GM21526 (cell line): ENCODE data around the gene DNTT.

Experiments
- ATAC-seq: cut with Tn5 transposase; IDR thresholded peaks from one replicate; pipeline ENCODE4 v1.9.1; 2021; ENCODE audit warnings: moderate library complexity; ENCODE audit not compliant: unreplicated experiment, low FRiP score

DNTT gene

DNA sequence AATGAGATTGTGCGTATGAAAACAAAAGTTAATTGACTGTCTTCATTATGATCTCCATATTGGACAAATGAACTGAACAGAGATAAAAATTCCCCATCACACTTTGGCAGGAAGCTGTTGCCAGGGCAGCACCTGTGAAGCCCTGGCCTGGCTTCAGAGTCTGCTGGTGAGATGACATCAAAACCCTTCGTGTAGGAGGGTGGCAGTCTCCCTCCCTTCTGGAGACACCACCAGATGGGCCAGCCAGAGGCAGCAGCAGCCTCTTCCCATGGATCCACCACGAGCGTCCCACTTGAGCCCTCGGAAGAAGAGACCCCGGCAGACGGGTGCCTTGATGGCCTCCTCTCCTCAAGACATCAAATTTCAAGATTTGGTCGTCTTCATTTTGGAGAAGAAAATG, at the start of gene DNTT:
DNTT (plus strand) TSS at position 205 of the 400 bp plus-strand sequence; CDS start at position 269, 64 bp downstream.
- no peak for ATAC-seq

DNA sequence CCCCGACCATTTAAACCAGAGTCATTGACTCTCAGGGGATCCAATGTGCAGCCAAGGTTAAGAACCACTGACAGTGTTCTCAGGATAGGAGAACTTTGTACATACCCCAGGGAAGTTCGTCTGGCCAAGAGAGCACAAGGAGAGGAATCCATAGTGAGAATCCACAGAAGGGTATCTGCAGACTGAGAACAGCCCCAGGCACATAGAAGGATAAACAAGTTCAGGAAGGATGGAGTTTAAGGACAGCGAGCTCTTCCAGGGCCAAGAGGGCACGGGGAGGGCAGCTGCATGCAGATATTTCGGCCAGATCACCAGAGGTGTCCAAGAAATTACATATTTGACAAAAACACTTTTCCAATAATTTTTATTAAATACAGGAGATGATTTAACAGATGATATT, 49.3 kb upstream of the DNTT start:
- no peak for ATAC-seq

DNA sequence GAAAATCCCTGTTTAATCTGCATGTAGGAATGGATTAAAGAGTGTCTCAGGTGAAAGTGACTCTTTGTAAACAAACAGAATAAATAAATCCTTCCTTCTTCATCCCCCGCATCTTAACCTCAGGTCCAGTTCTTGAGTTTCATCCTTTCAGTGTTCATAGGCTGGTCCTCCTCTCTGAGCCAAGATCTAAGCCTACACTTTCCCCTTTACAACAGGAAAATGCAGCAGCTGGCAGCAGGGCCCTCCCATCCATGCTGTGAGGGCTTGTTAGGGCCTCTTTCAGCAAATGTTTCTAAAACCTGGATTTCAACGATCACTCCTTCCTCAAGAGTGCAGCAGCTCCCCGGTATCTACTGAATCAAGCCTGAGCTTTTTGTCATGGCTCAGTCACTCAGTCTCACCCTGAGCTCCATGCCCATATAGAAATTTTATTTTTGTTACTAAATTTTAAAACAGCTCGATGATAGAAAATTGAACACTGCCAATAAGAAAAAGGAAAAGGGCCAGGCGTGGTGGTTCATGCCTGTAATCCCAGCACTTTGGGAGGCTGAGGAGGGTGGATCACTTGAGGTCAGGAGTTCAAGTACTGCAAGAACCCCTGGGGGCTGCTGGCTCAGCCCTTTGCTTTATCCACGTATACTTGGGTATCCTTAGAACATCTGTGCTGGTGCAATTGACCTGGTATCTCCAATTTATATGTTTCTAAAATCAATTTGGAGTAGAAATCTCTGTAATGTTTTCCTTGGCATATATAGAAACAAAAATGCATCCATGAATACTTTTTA, 48.5 kb upstream of the DNTT start:
- ATAC-seq, result no peak

DNA sequence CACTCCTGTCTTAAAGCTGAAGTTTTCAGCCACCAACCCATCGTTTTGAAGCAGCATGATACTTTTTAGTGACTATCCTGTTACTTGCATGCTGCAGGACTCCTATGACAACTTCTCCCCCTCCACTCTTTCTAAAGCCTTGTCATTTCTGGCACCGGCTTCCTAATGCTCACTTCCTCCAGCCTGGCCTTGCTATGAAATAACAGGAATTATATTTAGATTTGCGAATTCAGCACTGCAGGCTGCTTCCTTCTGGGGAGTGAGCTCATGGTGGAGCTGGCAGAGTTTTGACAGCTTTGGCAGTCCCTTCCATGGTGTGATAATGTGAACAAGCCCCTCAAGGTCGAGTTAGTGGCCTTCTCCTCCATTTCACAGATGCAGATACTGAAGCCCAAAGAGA, 46.3 kb upstream of the DNTT start:
- no peak for ATAC-seq

DNA sequence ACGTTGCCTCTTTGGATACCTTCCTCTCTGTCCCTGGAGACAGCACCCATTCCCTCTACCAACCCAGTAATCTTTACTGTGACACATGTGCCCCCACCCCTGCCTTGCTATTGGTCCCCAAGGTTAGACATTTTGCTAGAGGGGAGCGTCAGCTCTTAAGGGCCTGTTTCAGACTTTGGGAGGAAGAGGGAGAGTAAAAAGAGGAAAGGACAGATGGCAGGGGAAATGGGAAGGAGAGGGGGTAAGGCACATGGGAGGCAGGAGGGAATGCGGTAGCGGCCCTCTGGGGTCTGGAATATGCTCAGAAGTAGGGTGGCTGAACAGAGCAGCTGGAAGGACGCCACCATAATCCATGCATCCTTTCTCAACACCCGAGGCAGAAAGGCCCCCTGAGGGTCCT, 45.1 kb upstream of the DNTT start:
- ATAC-seq, result no peak

DNA sequence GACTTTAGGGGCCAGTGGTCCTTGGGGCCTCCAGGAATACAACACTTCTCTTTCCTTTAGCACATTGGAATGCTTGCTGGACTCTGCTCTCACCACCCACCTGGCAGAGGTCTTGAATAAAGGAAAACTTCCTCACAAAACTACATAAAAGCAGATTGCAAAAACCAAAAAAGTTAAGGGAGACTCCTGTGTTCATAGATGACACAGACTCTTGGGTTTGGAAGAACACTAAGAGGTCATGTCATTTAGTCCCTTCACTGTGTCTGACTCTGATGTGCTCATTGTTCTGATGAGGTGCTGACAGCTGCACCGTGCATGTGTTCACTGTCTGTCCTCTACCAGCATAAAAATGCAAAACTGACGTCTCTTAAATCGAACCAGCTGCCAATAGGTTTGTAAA, 44.2 kb upstream of the DNTT start:
- ATAC-seq, result no peak

DNA sequence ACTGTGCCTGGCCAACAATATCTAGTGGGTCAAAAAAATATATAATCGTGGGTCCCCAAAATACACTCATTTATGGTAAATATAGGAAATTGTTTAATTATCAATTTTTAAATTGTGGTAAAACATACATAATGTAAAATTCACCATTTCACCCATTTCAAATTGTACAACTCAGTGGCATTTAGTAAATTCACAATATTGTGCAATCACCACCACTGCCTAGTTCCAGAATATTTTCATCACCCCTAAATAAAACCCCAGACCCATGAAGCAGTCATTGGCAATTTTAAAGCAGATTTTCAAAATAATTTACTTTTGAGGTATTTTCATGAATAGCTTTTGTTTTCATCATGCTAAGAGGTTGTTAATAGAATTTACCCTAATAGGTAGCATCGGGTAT, 43.1 kb upstream of the DNTT start:
- ATAC-seq, result no peak

DNA sequence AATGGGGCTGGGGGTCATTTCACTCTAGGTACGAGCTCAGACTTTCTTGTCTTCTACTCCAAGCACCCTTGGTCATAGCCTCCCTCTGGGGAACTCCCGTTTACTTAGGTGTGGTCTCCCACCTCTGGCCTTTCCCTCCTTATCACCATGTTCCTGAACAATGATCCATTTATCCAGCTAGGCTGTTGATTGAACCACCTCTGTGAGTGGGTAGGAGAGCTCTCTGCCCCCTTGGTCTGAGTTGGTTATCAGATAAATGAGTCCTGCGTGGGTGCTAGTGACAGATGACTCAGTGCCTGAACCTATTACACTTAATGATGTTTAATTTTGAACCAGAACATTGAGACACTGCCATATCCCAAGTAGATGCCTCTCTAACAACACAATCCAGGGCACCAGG, 42.3 kb upstream of the DNTT start:
- no peak for ATAC-seq

DNA sequence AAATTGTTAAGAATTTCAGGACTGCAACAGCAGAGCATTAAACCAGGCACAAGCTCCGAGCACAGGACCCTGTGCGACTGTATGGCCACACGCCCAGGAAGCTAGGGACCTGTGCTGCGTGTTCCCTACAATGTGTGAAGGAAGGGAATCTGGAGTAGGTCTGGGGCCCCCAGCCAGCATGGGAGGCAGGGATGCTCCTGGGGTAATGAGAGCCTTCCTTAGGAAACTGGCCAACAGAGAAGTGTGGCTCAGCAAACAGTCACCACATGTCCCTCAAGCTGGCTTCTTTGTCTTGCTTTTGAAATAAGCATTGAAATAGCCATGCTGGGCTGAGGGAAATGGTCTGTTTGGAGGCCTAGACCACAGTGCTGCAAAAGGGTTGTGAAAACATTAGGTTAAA, 41.1 kb upstream of the DNTT start:
- no peak for ATAC-seq

DNA sequence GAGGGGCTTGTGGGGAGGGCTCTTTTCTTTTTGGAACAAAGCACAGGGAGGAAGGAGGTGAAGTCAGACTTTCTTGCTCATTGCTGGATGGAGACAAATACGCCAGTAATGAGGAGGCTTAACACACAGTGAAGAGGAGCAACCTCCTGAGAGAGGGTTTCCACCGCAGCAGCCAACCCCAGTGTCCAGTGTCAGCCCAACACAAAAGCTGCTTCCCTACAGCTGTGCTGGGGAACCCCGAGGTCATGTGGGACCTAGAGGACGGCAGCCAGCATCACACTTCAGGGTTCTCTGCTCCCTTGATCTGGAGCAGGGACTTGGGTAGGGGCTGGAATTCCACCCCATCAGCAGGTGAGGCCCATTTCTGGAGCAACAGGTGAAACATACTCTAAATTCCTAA, 40.6 kb upstream of the DNTT start:
- no peak for ATAC-seq

DNA sequence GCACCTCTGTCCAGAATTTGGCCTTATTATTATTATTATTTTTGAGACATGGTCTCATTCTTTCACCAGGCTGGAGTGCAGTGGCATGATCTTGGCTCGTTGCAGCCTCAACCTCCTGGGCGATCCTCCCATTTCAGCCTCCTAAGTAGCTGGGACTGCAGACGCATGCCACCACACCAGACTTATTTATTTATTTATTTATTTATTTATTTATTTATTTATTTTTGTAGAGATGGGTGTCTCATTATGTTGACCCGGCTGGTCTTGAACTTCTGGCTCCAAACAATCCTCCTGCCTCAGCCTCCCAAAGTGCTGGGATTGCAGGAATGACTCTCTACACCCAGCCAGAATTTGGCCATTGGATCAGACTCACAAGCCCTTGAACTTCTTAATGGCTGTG, 39.3 kb upstream of the DNTT start:
- no peak for ATAC-seq

DNA sequence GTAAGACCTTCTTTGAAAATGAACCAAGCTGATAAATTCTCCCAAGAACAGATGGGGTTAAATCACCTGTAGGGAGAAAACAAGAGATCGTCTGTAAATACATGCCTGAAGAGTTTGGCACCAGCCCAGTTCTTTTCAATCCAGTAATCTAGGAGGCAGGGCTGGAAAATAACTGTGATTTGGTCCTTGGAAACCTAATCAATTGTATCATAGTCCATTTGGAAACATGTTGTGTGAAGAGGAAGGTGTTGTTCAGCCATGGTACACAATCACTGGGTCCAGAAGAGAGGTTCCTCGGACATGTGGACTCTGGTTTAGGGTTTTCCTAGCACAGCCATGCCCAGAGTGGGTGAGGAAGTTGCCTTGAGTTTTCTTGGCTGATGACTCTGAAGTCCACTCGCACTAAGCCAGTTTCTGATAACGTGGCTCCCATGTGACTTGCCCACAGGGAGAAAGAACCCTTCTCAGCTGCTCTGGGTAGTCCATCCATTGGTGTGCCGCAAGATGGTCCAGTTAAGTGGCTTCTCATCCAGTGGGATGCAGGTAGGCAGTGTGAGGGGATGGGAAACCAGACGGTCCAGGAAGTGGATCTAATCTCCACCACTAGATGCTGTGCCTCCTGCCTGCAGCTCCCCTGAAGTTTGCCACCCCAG, 38.0 kb upstream of the DNTT start:
- no peak for ATAC-seq

DNA sequence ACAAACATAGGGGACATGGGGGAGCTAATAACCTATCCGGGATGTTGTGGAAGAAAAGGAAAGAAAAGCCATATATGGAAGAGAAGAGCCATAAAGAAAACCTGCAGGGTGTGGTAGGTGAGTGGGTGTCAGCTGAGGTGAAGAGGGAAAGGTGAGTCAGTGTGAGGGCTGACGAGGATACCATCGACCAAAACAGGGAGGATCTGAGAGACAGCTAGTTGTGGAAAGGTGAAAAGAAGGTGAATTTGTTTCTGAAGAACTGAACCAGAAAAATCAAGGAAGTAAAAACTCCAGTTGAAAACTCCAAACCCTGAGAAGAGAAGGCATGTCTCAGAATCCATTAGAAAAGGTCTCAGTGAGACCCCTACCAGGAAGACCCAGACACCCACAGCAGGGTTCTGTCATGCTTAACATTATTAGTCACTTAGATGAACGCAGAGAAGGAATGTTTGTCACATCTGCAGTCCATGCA, 37.0 kb upstream of the DNTT start:
- no peak for ATAC-seq

DNA sequence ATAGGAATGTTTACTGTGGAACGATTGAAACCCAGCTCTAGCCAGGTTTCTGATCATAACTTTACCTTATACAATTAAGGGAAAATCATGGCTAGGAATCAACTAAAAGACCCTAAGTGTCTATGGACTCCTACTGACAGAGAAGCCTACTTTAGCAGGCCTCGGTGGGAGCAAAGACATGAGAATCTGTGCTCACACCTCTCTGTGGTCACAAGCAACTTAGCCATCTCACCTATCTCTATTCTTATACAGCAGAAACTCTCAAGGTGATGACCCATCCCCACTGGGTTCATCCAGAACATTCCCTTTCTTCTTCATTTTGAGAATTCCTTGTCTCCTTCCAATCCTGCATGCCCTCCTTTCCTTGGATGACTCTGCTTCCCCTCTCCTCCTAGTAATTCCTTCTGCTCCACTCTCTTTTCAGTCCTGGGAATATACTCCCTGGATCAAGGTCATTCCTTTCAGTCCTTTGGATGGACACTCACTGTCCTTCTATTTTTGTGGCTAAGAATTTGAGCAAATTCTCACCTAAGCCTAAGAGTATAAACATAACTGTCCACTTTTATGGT, 35.8 kb upstream of the DNTT start:
- no peak for ATAC-seq

DNA sequence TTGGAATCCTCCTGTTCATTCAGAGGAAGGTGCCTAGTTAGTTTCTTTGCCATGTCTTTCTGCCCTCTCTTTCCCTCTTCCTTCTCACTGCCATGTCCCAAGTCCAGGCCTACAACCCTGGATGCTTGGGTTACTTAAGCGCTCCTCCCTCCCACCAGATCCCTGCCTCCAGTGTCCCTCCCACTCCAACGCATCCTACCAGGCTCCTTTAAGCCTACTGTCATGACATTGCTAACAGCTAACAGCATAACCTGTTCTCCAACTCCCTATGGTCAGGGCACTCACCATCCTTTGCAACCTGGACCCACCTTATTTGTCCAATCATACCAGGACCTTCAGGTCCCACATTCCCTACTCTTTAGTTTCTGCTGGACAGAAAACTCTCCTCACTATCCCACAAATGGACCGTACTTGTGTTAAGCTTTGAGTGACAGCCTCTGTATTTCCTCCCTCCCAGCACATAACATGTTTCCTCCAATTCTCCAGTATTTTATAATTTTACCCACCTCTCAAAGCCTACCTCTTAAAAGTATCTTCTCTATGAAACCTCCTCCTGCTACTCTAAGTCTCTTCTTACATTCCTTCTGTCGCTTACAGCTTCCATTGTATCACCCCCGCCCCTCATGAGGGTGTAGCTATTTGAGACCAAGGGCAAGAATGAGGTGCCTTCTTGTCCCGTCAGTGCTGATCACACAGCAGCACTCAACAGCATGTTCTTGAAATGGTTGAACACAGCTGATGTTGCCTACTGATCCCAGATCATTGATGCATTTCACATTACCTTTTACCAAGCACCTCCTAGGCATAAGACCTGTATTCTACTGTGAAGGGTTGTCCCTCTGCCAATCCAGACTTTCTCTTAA, 34.6 kb upstream of the DNTT start:
- ATAC-seq, result no peak

DNA sequence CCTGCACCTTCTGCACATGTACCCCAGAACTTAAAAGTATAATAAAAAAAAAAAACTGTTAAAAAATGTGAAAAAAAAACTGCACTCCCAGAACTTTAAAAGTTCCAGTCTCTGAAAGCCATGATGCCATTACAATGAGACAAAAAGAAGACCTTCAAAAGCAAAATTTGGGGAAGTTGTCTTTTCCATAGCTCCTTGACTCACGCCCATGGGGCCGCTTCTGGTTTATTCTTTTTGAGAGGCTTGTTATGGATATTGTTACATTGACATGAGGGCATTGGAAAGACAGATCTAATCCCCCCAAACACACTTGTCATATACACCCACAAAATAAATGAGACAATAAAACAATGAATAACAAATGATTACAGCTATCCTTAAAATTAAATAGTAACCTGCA, 33.7 kb upstream of the DNTT start:
- ATAC-seq, result no peak

DNA sequence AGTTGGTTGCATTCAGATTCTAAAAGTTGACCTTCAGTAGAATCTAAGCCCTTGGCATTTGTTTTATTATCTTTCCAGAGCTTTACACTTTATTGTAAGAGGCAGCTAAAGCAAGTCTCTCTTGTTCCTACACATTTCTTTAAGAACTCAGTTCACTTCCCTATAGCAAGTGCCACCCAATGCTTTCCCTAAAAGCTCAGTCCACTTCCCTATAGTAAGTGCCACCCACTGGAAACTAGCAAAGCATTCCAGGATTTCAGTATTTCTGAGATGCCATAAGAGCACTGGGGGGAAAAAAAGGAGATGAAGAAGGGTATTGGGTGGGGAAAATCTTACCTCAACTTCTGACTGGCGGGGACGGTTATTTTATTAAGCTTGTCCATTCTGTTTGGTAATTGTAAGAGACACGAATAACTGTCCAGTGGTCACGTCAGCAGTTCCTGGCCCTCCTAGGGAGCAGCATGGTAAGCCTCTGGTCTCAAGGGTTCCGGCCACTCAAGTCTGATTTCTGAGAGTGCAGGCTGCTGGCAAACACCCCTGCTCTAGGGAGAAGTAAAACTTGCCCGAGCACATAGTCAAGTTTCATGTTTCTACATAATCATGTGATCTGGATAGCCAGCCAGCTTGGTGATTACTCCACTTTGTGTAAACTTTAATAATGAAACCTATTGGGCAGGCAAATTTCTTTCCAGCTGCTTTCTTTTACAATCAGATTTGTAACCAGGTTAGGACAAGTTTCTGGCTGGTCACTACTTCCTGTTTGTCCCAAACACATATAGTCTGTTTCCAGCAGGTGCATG, 33.0 kb upstream of the DNTT start, which contains the start of gene BLNK:
BLNK (minus strand) TSS at position 554 of the 800 bp plus-strand sequence; CDS start at position 383, 171 bp downstream.
- peak; percentile 64 for ATAC-seq

DNA sequence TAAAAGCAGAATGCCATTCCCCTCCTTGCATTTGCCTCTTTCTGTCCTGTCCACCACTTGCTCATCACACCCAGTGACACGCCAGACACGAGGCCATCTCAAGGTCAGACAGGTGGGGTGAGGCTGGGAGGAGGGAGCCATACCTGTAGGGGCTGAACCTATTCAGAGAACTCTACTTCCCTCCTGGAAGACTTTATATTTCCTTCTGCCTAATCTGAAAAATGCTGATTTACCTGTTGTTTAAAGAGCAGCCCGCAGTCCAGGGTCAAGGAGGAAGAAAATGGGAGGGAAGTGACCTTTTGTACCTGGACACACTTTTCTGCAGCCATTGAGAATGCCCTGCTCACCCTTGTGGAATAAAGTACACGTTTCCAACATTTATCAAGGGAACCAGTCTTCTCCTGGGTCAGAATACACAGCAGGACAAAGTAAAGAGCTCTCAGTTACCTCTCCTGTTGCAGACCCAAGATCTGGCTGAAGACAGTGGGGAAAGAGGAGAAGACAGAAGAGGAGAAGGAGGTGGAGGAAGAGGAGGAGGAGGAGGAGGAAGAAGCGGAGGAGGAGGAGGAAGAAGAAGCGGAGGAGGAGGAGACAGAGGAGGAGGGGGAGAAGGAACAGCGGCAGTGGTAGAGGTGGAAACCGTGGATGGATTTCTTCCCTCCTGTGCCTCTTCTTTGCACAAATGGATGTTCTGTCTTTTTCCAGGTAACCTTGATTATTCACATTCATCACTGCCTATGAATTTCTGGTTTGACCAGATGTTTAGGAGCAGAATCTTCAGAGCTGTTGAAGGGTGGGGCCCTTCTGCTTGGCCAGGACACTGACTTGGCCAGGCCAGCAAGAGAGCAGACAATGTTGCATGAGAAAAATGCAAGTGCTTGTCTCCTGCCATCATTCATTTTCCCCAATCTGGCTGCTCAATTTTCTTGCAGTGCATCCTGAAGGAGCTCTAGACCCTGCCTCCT, 31.6 kb upstream of the DNTT start:
- no peak for ATAC-seq
